Jurkat, Clone E6-1 (cell line): ENCODE measurements around the gene ANP32D.
"Not testable (repeated sequence)": the region's sequence is repeated elsewhere in the genome, so short reads cannot be mapped to it uniquely, and the experiment has no call there.

Source experiments
- DNase-seq: peaks from one replicate; pipeline ENCODE4 v3.0.0-alpha.2; 2011; ENCODE audit warnings: low read depth, low spot score
- H3K4me3 ChIP-seq: 2 replicates; pipeline ENCODE4 v1.5.1; 2011; ENCODE audit warnings: mild to moderate bottlenecking, low read length, control low read depth, moderate library complexity

Gene ANP32D

GRCh38 chr12:48489012-48489411, 16.7 kb downstream of the ANP32D start:
- DNase-seq, result no peak
- no peak overlapping the region for H3K4me3 ChIP-seq

- not testable (repeated sequence) for DNase-seq, H3K4me3 ChIP-seq
These were observed 17.1 kb downstream of the ANP32D start for GRCh38 chr12:48489456-48489855.

DNA sequence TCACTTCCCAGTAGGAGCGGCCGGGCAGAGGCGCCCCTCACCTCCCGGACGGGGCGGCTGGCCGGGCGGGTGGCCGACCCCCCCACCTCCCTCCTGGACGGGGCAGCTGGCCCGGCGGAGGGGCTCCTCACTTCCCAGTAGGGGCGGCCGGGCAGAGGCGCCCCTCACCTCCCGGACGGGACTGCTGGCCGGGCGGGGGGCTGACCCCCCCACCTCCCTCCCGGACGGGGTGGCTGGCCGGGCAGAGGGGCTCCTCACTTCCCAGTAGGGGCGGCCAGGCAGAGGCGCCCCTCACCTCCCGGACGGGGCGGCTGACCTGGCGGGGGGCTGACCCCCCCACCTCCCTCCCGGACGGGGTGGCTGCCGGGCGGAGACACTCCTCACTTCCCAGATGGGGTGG, 27.9 kb downstream of the ANP32D start:
- DNase-seq, H3K4me3 ChIP-seq: not testable (repeated sequence)

DNA sequence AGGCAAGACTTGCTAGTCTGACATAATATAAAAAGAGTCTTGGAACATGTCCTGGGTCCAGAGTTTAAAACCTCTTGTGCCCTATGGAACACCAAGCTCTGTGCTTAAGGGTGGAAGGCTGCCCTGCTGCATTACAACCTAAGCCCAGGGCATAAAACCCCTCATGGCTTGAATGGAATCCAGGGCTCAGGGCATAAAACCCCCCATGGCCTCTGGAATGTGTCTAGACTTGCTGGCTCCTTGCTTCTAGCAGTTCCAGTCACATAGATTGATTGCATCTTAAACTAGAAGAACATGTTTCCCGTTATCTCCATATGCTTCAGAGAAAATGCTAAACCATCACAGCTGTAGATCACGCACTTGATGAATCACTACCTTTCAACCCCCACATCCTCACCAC, 34.5 kb downstream of the ANP32D start:
- not testable (repeated sequence) for H3K4me3 ChIP-seq

DNA sequence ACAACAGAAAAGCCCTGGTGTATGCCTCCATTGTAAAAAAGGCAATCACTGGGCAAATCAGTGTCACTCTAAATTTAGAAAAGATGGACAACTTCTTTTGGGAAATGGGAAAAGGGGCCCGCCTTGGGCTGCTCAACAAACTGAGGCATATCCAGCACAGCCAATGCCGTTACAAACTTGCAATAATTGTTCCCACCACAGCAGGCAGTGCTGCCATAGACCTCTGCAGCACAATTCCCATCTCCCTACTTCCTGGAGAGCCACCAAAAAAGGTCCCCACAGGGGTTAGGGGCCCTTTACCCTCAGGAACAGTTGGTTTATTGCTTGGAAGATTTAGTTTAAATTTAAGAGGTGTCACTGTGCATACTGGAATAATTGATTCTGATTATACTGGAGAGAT, 36.6 kb downstream of the ANP32D start:
- H3K4me3 ChIP-seq, result no peak overlapping the region
- DNase-seq, result no peak

More for the DNA sequence above, 34.5 kb downstream of the ANP32D start:
- DNase-seq, result not testable (repeated sequence)

GRCh38 chr12:48510111-48510510, 37.8 kb downstream of the ANP32D start:
- H3K4me3 ChIP-seq, result no peak overlapping the region
- DNase-seq, result no peak

DNA sequence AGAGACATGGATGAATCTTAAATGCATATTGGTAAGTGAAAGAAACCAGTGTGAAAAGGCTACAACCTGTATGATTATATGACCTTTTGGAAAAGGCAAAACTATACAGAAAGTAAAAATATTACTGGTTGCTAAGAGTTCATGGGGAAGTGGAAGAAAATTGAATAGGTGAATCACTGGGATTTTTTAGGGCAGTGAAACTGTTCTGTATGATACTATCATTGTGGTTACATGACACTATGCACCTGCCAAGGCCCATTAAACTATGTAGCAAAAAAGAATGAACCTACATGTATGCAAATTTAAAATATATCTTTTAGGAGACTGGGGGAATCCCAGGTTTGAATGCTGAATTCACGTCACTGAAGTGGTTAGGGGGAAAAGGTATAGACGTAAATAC, 40.5 kb downstream of the ANP32D start:
- DNase-seq, result no peak
- H3K4me3 ChIP-seq, result no peak overlapping the region

DNA sequence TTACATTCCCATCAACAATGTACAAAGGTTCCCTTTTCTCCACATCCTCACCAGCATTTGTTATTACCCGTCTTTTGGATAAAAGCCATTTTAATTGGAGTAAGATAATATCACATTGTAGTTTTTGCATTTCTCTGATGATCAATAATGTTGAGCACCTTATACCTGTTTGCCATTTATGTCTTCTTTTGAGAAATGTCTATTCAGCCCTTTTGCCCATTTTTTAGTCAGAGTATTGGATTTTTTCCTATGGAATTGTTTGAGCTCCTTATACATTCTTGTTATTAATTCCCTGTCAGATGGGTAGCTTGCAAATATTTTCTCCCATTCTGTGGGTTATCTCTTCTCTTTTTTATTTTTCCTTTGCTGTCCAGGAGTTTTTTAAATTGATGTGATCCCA, 42.4 kb downstream of the ANP32D start:
- no peak overlapping the region for H3K4me3 ChIP-seq
- no peak for DNase-seq

DNA sequence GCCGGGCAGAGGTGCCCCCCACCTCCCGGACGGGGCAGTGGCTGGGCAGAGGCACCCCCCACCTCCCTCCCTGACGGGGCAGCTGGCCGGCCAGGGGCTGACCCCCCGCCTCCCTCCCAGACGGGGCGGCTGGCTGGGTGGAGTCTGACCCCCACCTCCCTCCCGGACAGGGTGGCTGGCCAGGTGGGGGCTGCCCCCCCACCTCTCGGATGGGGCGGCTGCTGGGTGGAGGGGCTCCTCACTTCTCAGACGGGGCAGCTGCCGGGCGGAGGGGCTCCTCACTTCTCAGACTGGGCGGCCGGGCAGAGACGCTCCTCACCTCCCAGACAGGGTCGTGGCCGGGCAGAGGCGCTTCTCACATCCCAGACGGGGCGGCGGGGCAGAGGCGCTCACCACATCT, 48.0 kb downstream of the ANP32D start:
- not testable (repeated sequence) for DNase-seq, H3K4me3 ChIP-seq
